Endothelial cell of umbilical vein (primary cell): Measurements from ENCODE around the gene SDHB. TPM values are rescaled to one million over a fixed set of nuclear protein-coding genes. Genes with fewer than 3 reads are reported as not detected.

Experiments used
- BruUV-seq: library from RNA; stranded (reverse); fragments of 400-500 nt; replicated peaks from 2 replicates; lab custom pipeline; 2021; lab: Mats Ljungman, UMichigan
- CTCF ChIA-PET: fragments of 300-600, 350-600 bp; sonication (Branson Sonifier 250); formaldehyde crosslinking; loops from one replicate; lab custom pipeline; 2021; ENCODE audit warnings: antibody characterized with exemption, inconsistent platforms; lab: Charles Lee
- POLR2A ChIA-PET: fragments of 300-600, 350-600 bp; sonication (Branson Sonifier 250); formaldehyde crosslinking; loops from one replicate; lab custom pipeline; 2021; ENCODE audit warnings: antibody characterized with exemption, inconsistent platforms; lab: Charles Lee
- DNase-seq: peaks from one replicate; pipeline ENCODE4 v3.0.0-alpha.2; 2011; ENCODE audit warnings: low read depth, low spot score
- FAIRE-seq: peaks from 2 replicates; lab custom pipeline; 2011; peaks lifted over from hg19 to GRCh38; lab: Jason Lieb, UNC
- H2AFZ ChIP-seq: 2 replicates; pipeline ENCODE4 v1.6.0; 2012; ENCODE audit warnings: low read depth, low read length, control low read depth, inconsistent platforms
- H3K27ac ChIP-seq: 2 replicates; pipeline ENCODE4 v1.5.1; 2011; ENCODE audit warnings: low read depth, mild to moderate bottlenecking, control low read depth, low read length, moderate library complexity; ENCODE audit not compliant: insufficient read depth
- H3K27me3 ChIP-seq, 2 experiments: 2 replicates each; pipeline versions ENCODE4 v1.6.0 to v1.6.1; 2011; ENCODE audit warnings: low read length in 2 of 2, mixed read lengths in 1 of 2; ENCODE audit not compliant: control insufficient read depth in 2 of 2, insufficient read depth in 2 of 2
- H3K36me3 ChIP-seq, 2 experiments: 2 replicates in 1 of 2; 3 replicates in 1 of 2; pipeline ENCODE4 v1.5.1; 2011; ENCODE audit warnings: low read length in 2 of 2, mild to moderate bottlenecking in 1 of 2, moderate library complexity in 1 of 2; ENCODE audit not compliant: control insufficient read depth in 2 of 2, insufficient read depth in 2 of 2; ENCODE audit errors: extremely low read depth in 1 of 2
- H3K4me1 ChIP-seq: 3 replicates; pipeline ENCODE4 v1.5.1; 2011; ENCODE audit warnings: mild to moderate bottlenecking, low read length; ENCODE audit not compliant: control insufficient read depth, insufficient read depth; ENCODE audit errors: extremely low read depth
- H3K4me2 ChIP-seq: 2 replicates; pipeline ENCODE4 v1.6.1; 2011; ENCODE audit warnings: low read length, control low read depth, mixed read lengths; ENCODE audit not compliant: insufficient read depth
- H3K4me3 ChIP-seq, 3 experiments: fragments of 200-600 bp in 1 of 3; sonication (generic), shearing (Covaris generic) in 1 of 3; replicated peaks in 1 of 3; 2 replicates each; pipeline ENCODE4 v1.5.1; 2011 to 2016; ENCODE audit warnings: control low read depth in 3 of 3, low read length in 3 of 3, mild to moderate bottlenecking in 2 of 3, inconsistent platforms in 1 of 3, low read depth in 1 of 3, moderate library complexity in 1 of 3; ENCODE audit not compliant: insufficient read depth in 1 of 3
- H3K79me2 ChIP-seq: 2 replicates; pipeline ENCODE4 v1.6.0; 2012; ENCODE audit warnings: low read length, inconsistent platforms; ENCODE audit not compliant: control insufficient read depth, insufficient read depth
- H3K9ac ChIP-seq: replicated peaks from 2 replicates; pipeline ENCODE3; 2011; ENCODE audit warnings: low read length, control low read depth; ENCODE audit not compliant: insufficient read depth; ENCODE audit errors: extremely low read depth
- H3K9me1 ChIP-seq: replicated peaks from 3 replicates; pipeline ENCODE4 v1.6.0; 2011; ENCODE audit warnings: mild to moderate bottlenecking, low read length; ENCODE audit not compliant: control insufficient read depth, insufficient read depth; ENCODE audit errors: extremely low read depth
- H3K9me3 ChIP-seq: replicated peaks from 2 replicates; pipeline ENCODE4 v1.5.1; 2012; ENCODE audit warnings: low read length, inconsistent platforms; ENCODE audit not compliant: control insufficient read depth, insufficient read depth
- H4K20me1 ChIP-seq: replicated peaks from 2 replicates; pipeline ENCODE3; 2011; ENCODE audit warnings: mild to moderate bottlenecking, low read length; ENCODE audit not compliant: control insufficient read depth, insufficient read depth; ENCODE audit errors: extremely low read depth
- CTCF ChIP-seq, 2 donors: IDR thresholded peaks; 1 replicate in 1 of 2; 2 replicates in 1 of 2; pipeline ENCODE4 v1.5.1; 2011; ENCODE audit warnings: low read length in 2 of 2, mild to moderate bottlenecking in 2 of 2, moderate library complexity in 2 of 2, control low read depth in 1 of 2, inconsistent platforms in 1 of 2, low read depth in 1 of 2; ENCODE audit not compliant: insufficient read depth in 1 of 2; ENCODE audit errors: extremely low read depth in 1 of 2
- EZH2 ChIP-seq: IDR thresholded peaks from 2 replicates; pipeline ENCODE4 v1.6.1; 2012; ENCODE audit warnings: borderline replicate concordance, low read depth, mild to moderate bottlenecking, moderate library complexity, low read length, inconsistent platforms; ENCODE audit not compliant: severe bottlenecking
- FOS ChIP-seq: IDR thresholded peaks from 2 replicates; pipeline ENCODE4 v1.6.1; 2011; ENCODE audit warnings: mild to moderate bottlenecking, low read length, moderate library complexity, borderline replicate concordance; ENCODE audit not compliant: insufficient read depth
- GATA2 ChIP-seq: IDR thresholded peaks from 2 replicates; pipeline ENCODE4 v1.7.0; 2011; ENCODE audit warnings: low read depth, mild to moderate bottlenecking, moderate library complexity, mixed read lengths, low read length; ENCODE audit not compliant: insufficient read length, insufficient read depth
- dilution Hi-C: fragments of 300-500 bp; cut with MboI; formaldehyde crosslinking; loops from one replicate; pipeline ENCODE4 v1.15.0; 2019; ENCODE audit warnings: low sequenced_read_pairs; ENCODE audit not compliant: extremely low pct_ligation_motif_present
- intact Hi-C: fragments of 100-400 bp; cut with micrococcal nuclease; formaldehyde crosslinking; loops from one replicate; pipeline ENCODE4 v1.10.0; 2022
- polyA plus RNA-seq, 4 experiments: library from polyadenylated mRNA; depleted of rRNA in 3 of 4; stranded (reverse) in 3 of 4; unstranded in 1 of 4; fragments of >200 nt; gene quantifications; 2 replicates each; pipeline versions ENCODE4 v1.2.1 to v1.2.3, GENCODE V29; 2011 to 2012; ENCODE audit warnings: missing spikeins in 1 of 4
- total RNA-seq: library from RNA; stranded (reverse); gene quantifications from 2 replicates; pipeline ENCODE4 v1.2.3, GENCODE V29; 2021

The SDHB gene
- total and polyA plus RNA-seq, 2 donors (not counting 3 experiments of a cell fraction or from before 2014, with no cell fraction given), result 96.2 to 98.1 TPM

GRCh38 chr1:17055801-17056200, 2.0 kb upstream of the SDHB start:
- intact Hi-C loops, result loop anchor here (2.0 to 10.0 kb wide), 2 partner anchors 379 to 443 kb away; partner anchors contain the start of genes NBPF1 and RCC2
- H3K4me2 ChIP-seq, result no peak overlapping the region
- dilution Hi-C loops, result no loop called here

More at GRCh38 chr1:17055801-17056200, 2.0 kb upstream of the SDHB start:
- CTCF ChIA-PET, result interaction anchor here (1.2 kb wide), 1 partner anchor 66 kb away, joined by 4 read pairs; no protein-coding TSS in a partner anchor
- Histone ChIP-seq H4K20me1 (no peaks in the 10 kb centered on the region), H3K36me3 (no peaks in the 10 kb centered on the region), H3K9me3 (no peaks in the 10 kb centered on the region), H3K9ac (no peak overlapping the region), H3K4me1 (peaks cover 8% of the 10 kb centered on the region), H3K9me1 (no peaks in the 10 kb centered on the region), H3K4me3 (no peak overlapping the region), H3K79me2 (peaks cover 26% of the 10 kb centered on the region), H3K27ac (no peak overlapping the region), H3K27me3 (no peaks in the 10 kb centered on the region), H2AFZ (no peak overlapping the region)
- no peak for FAIRE-seq
- POLR2A ChIA-PET, result no interaction called here
- no TSS peak for BruUV-seq
- TF ChIP-seq FOS, result no peak
- TF ChIP-seq GATA2, result no peak
- TF ChIP-seq CTCF (IDR thresholded peaks at IDR 0.05; ENCODE audit: extremely low read depth in 1 of 2, insufficient read depth in 1 of 2, low read depth in 1 of 2, low read length in 2 of 2), result no peak
- no peak for TF ChIP-seq EZH2
- DNase-seq, result no peak
